HepG2 (cell line): ENCODE results near the gene ALK.

Source experiments
- CHD4 ChIP-seq: fragments of 200-600 bp; sonication (generic); IDR thresholded peaks from 2 replicates; pipeline ENCODE4 v1.7.0; 2017; ENCODE audit warnings: mild to moderate bottlenecking, low read length, borderline replicate concordance
- EZH2 ChIP-seq: conservative IDR thresholded peaks from 2 replicates; pipeline ENCODE4 v1.6.1; 2012; ENCODE audit warnings: mild to moderate bottlenecking, low read depth, low read length, moderate library complexity
- HMG20B ChIP-seq: conservative IDR thresholded peaks from 2 replicates; pipeline ENCODE4 v1.6.1; 2016; ENCODE audit warnings: missing genetic modification reagents, missing compliant biosample characterization
- POLR2A ChIP-seq, 2 experiments: IDR thresholded peaks; 2 replicates each; pipeline ENCODE4 v1.6.1; 2011; ENCODE audit warnings: low read depth in 2 of 2, low read length in 2 of 2, mild to moderate bottlenecking in 1 of 2, moderate library complexity in 1 of 2; ENCODE audit not compliant: insufficient read depth in 1 of 2
- RORA ChIP-seq: sonication (generic); formaldehyde crosslinking; IDR thresholded peaks from 2 replicates; pipeline ENCODE4 v1.5.0; 2020; ENCODE audit warnings: mild to moderate bottlenecking, missing genetic modification reagents, moderate library complexity
- SNAPC2 ChIP-seq: sonication (generic); formaldehyde crosslinking; IDR thresholded peaks from 2 replicates; pipeline ENCODE4 v1.8.1; 2022; ENCODE audit warnings: mild to moderate bottlenecking, missing genetic modification reagents
- ZNF142 ChIP-seq: sonication (generic); formaldehyde crosslinking; IDR thresholded peaks from 2 replicates; pipeline ENCODE4 v1.4.0; 2020; ENCODE audit warnings: missing genetic modification reagents
- TF ChIP-seq, protein P1 (sequence below): sonication (generic); formaldehyde crosslinking; IDR thresholded peaks from 2 replicates; pipeline ENCODE4 v1.5.0; 2020; ENCODE audit warnings: mild to moderate bottlenecking, missing genetic modification reagents, moderate library complexity
- TF ChIP-seq, protein P2 (sequence below): sonication (generic); formaldehyde crosslinking; IDR thresholded peaks from 2 replicates; pipeline ENCODE4 v1.4.0; 2020; ENCODE audit warnings: missing genetic modification reagents
- TF ChIP-seq, protein P3 (sequence below): sonication (generic); formaldehyde crosslinking; IDR thresholded peaks from 2 replicates; pipeline ENCODE4 v1.4.0; 2020; ENCODE audit warnings: missing genetic modification reagents, borderline replicate concordance

- TF ChIP-seq HMG20B (no peak), SNAPC2 (CRISPR knock-in tag) (no peak), CHD4 (no peak), POLR2A (IDR thresholded peaks at IDR 0.05; ENCODE audit: insufficient read depth in 1 of 2, low read depth in 2 of 2, low read length in 2 of 2) (no peak), ZNF142 (CRISPR knock-in tag) (no peak), RORA (CRISPR knock-in tag) (no peak), EZH2 (no peak)
- TF ChIP-seq, protein P1, sequence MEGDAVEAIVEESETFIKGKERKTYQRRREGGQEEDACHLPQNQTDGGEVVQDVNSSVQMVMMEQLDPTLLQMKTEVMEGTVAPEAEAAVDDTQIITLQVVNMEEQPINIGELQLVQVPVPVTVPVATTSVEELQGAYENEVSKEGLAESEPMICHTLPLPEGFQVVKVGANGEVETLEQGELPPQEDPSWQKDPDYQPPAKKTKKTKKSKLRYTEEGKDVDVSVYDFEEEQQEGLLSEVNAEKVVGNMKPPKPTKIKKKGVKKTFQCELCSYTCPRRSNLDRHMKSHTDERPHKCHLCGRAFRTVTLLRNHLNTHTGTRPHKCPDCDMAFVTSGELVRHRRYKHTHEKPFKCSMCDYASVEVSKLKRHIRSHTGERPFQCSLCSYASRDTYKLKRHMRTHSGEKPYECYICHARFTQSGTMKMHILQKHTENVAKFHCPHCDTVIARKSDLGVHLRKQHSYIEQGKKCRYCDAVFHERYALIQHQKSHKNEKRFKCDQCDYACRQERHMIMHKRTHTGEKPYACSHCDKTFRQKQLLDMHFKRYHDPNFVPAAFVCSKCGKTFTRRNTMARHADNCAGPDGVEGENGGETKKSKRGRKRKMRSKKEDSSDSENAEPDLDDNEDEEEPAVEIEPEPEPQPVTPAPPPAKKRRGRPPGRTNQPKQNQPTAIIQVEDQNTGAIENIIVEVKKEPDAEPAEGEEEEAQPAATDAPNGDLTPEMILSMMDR, result no peak
- TF ChIP-seq, protein P2, sequence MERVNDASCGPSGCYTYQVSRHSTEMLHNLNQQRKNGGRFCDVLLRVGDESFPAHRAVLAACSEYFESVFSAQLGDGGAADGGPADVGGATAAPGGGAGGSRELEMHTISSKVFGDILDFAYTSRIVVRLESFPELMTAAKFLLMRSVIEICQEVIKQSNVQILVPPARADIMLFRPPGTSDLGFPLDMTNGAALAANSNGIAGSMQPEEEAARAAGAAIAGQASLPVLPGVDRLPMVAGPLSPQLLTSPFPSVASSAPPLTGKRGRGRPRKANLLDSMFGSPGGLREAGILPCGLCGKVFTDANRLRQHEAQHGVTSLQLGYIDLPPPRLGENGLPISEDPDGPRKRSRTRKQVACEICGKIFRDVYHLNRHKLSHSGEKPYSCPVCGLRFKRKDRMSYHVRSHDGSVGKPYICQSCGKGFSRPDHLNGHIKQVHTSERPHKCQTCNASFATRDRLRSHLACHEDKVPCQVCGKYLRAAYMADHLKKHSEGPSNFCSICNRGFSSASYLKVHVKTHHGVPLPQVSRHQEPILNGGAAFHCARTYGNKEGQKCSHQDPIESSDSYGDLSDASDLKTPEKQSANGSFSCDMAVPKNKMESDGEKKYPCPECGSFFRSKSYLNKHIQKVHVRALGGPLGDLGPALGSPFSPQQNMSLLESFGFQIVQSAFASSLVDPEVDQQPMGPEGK (CRISPR knock-in tag), result no peak
- TF ChIP-seq, protein P3, sequence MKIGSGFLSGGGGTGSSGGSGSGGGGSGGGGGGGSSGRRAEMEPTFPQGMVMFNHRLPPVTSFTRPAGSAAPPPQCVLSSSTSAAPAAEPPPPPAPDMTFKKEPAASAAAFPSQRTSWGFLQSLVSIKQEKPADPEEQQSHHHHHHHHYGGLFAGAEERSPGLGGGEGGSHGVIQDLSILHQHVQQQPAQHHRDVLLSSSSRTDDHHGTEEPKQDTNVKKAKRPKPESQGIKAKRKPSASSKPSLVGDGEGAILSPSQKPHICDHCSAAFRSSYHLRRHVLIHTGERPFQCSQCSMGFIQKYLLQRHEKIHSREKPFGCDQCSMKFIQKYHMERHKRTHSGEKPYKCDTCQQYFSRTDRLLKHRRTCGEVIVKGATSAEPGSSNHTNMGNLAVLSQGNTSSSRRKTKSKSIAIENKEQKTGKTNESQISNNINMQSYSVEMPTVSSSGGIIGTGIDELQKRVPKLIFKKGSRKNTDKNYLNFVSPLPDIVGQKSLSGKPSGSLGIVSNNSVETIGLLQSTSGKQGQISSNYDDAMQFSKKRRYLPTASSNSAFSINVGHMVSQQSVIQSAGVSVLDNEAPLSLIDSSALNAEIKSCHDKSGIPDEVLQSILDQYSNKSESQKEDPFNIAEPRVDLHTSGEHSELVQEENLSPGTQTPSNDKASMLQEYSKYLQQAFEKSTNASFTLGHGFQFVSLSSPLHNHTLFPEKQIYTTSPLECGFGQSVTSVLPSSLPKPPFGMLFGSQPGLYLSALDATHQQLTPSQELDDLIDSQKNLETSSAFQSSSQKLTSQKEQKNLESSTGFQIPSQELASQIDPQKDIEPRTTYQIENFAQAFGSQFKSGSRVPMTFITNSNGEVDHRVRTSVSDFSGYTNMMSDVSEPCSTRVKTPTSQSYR, result no peak
Observed at GRCh38 chr2:29807082-29807481, 114.3 kb downstream of the ALK start.
